K562 (cell line): Measurements from ENCODE around the gene SEPHS1. TPM values are rescaled to one million over a fixed set of nuclear protein-coding genes. Genes with fewer than 3 reads are reported as not detected.

Source experiments
- BRF1 ChIP-seq: IDR thresholded peaks from 3 replicates; pipeline ENCODE4 v1.6.1; 2011; ENCODE audit warnings: borderline replicate concordance, mild to moderate bottlenecking; ENCODE audit not compliant: insufficient read length; ENCODE audit errors: extremely low read depth
- MITF ChIP-seq: IDR thresholded peaks from 2 replicates; pipeline ENCODE4 v1.6.1; 2014; ENCODE audit warnings: antibody characterized with exemption
- NCOR1 ChIP-seq: fragments of 450-650 bp; IDR thresholded peaks from 2 replicates; pipeline ENCODE4 v1.6.1; 2016; ENCODE audit warnings: mild to moderate bottlenecking, moderate library complexity
- NFIC ChIP-seq: fragments of 450-650 bp; IDR thresholded peaks from 2 replicates; pipeline ENCODE4 v1.6.1; 2017; ENCODE audit warnings: mild to moderate bottlenecking, inconsistent platforms
- U2AF2 ChIP-seq: fragments of 200-400 bp; formaldehyde crosslinking; optimal IDR thresholded peaks from 2 replicates; pipeline ENCODE3; 2017; ENCODE audit warnings: low read depth, mild to moderate bottlenecking, low read length
- ZBTB33 ChIP-seq: sonication (generic); formaldehyde crosslinking; IDR thresholded peaks from 2 replicates; pipeline ENCODE4 v1.8.1; 2023; ENCODE audit warnings: mild to moderate bottlenecking, missing genetic modification reagents
- ZBTB40 ChIP-seq, 2 experiments: fragments of 450-650 bp in 1 of 2; sonication (generic) in 1 of 2; formaldehyde crosslinking in 1 of 2; IDR thresholded peaks; 2 replicates each; pipeline versions ENCODE4 v1.7.1 to v1.9.0; 2016 to 2022; ENCODE audit warnings: inconsistent platforms in 1 of 2, mild to moderate bottlenecking in 1 of 2, missing genetic modification reagents in 1 of 2
- polyA plus RNA-seq, 8 experiments: library from polyadenylated mRNA; depleted of rRNA in 4 of 8; stranded (reverse) in 5 of 8; unstranded in 3 of 8; fragments of >200 nt; fragmentation: Nextera tagmentation in 2 of 8; fragmentation: Illumina TruSeq in 1 of 8; extraction: Ambion mirVana in 2 of 8; extraction: Trizol in 1 of 8; gene quantifications; 2 replicates each; pipeline versions ENCODE4 v1.2.1 to v1.2.3, GENCODE V29; 2011 to 2014; ENCODE audit warnings: inconsistent platforms in 1 of 8, missing spikeins in 1 of 8
- total RNA-seq, 7 experiments: library from RNA; depleted of rRNA in 6 of 7; stranded (reverse); fragments of >200 nt in 6 of 7; fragmentation: Illumina TruSeq in 2 of 7; extraction: Trizol in 2 of 7; gene quantifications; 2 replicates each; pipeline versions ENCODE4 v1.2.1 to v1.2.3, GENCODE V29; 2011 to 2021; ENCODE audit warnings: low replicate concordance in 1 of 7
- TF ChIP-seq, protein P1 (sequence below): sonication (generic); formaldehyde crosslinking; IDR thresholded peaks from 2 replicates; pipeline ENCODE4 v1.8.0; 2022; ENCODE audit warnings: mild to moderate bottlenecking, missing genetic modification reagents

Gene SEPHS1
- total and polyA plus RNA-seq, 9 of the 15 experiments (the other 6 are each of a cell fraction or from before 2014, with no cell fraction given): 14.7 to 82.8 (median 41.8) TPM

- peak; percentile 58 for TF ChIP-seq ZBTB40 (IDR thresholded peaks at IDR 0.05)
- no peak for TF ChIP-seq ZBTB40 (CRISPR knock-in tag; IDR thresholded peaks at IDR 0.05)
- TF ChIP-seq MITF: no peak
- TF ChIP-seq, protein P1, sequence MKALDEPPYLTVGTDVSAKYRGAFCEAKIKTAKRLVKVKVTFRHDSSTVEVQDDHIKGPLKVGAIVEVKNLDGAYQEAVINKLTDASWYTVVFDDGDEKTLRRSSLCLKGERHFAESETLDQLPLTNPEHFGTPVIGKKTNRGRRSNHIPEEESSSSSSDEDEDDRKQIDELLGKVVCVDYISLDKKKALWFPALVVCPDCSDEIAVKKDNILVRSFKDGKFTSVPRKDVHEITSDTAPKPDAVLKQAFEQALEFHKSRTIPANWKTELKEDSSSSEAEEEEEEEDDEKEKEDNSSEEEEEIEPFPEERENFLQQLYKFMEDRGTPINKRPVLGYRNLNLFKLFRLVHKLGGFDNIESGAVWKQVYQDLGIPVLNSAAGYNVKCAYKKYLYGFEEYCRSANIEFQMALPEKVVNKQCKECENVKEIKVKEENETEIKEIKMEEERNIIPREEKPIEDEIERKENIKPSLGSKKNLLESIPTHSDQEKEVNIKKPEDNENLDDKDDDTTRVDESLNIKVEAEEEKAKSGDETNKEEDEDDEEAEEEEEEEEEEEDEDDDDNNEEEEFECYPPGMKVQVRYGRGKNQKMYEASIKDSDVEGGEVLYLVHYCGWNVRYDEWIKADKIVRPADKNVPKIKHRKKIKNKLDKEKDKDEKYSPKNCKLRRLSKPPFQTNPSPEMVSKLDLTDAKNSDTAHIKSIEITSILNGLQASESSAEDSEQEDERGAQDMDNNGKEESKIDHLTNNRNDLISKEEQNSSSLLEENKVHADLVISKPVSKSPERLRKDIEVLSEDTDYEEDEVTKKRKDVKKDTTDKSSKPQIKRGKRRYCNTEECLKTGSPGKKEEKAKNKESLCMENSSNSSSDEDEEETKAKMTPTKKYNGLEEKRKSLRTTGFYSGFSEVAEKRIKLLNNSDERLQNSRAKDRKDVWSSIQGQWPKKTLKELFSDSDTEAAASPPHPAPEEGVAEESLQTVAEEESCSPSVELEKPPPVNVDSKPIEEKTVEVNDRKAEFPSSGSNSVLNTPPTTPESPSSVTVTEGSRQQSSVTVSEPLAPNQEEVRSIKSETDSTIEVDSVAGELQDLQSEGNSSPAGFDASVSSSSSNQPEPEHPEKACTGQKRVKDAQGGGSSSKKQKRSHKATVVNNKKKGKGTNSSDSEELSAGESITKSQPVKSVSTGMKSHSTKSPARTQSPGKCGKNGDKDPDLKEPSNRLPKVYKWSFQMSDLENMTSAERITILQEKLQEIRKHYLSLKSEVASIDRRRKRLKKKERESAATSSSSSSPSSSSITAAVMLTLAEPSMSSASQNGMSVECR: no peak
- no peak for TF ChIP-seq NFIC
- no peak for TF ChIP-seq BRF1
- no peak for TF ChIP-seq U2AF2
- no peak for TF ChIP-seq NCOR1
- peak; percentile 93 for TF ChIP-seq ZBTB33 (CRISPR knock-in tag)
Observed at GRCh38 chr10:13272164-13272571, 75.9 kb downstream of the SEPHS1 start (continued).
